Ammon's horn (tissue), 1 donor: ENCODE measurements around the gene TMCC2.
A peak's percentile ranks its signal among the peaks of the same experiment; 100 is the strongest.

Experiments used
- DNase-seq: peaks from one replicate; pipeline ENCODE4 v3.0.0-alpha.2; 2016; ENCODE audit warnings: low spot score

The TMCC2 gene

DNA sequence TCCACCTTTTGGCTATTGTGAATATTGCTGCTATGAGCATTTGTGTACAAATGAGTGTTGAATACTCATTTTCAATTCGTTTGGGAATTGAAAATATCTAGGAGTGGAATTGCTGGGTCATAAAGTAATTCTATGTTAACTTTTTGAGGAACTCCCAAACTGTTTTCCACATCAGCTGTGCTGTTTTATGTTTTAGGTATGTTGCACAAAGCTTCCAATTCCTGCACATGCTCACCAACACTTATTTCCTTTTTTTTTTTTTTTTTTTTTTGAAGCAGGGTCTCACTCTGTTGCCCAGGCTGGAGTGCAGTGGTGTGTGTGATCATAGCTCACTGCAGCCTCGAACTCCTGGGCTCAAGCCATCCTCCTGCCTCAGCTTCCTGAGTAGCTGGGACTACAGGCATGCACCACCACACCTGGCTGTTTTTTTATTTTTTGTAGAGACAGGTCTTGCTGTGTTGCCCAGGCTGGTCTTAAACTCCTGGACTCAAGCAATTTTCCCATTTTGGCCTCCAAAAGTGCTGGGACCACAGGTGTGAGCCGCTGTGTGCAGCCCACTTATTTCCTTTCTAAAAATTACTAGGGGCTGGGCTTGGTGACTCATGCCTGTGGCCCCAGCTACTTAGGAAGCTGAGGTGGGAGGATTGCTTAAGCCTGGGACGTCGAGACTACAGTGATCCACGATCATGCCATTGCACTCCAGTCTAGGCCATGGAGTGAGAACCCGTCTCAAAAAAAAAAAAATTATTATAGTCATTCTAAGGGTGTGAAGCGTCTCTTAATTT, 33.4 kb downstream of the TMCC2 start:
- DNase-seq = no peak

DNA sequence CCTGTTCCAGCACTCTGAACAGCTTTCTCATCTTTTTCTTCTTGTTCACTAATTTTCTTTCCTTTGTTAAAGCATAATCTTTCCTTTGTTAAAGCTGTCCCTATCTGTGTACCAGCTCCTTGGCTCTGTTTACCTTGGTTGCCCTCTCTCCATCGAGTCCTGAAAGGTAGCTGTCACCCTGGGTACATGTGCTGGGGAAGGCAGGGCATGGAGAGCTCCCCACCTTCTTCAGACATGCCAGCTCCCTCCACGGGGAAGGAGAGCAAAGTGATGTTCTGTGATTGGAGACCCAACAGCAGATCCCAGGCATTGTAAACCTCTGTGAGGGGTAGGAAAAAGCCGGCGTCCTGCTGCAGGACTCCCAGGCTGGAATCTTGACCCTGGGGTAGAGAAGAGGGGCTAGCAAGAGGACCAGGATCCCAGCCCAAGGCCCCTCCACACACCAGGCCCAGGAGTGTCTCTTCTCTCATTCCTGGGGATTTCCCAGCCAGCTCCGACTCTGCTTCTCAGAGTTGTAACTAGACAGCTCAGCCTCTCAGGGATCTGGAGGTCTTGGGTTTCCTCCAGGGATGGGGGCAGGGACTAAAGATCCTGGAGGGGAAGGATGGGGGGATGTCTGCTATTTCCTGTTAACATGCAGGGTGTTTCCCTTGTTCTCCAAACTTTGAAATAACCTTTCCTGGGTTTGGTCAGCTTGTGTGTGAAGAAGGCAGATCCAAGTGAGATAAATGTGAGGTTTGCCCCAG, 34.4 kb downstream of the TMCC2 start:
- no peak for DNase-seq

DNA sequence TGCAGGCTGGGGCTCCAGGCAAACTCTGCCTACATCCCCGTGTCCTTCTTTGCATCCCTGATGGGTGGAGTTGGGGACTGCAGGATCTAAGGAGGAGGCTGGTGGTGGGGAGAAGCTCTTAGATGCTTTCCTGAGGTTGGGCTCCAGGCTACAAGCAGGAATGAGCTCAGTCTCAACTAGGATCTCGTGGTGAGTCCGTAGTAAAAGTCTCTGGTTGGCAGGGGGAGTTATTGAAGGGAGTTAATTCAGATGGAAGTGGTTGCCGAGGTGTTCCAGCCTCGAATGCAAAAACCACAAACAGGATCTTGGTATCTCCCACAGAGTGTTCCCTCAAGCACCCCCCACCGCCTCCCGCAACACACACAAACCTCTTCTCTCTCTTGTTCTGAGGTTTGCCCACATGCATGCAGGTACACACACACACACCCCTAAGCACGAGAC, 35.0 kb downstream of the TMCC2 start:
- no peak for DNase-seq

DNA sequence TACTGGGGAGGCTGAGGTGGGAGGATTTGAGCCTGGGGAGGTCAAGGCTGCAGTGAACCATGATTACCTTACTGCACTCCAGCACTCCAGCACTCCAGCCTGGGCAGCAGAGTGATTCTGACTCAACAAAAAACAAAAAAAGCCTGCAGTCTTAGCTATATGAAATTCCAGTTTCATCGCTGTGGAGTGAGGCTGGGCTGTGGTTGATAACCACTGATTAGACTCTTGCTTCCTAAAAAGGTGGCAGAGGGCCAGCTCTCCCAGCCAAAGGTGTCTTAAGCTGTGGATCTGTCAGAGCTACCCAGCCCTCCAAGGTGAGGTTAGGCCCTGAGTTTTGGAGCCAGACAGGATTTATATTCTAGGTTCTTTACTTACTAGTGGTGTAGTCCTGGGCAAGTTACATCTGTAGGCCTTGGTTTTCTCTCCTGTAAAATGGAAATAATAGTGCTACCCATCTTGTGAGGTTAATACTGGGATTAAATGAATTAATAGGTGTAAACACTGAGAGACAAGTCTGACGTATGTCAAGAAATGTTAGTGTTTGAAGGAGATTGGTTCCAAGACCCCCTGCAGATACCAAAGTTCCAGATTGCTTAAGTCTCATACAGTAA, 35.9 kb downstream of the TMCC2 start:
- DNase-seq = no peak

DNA sequence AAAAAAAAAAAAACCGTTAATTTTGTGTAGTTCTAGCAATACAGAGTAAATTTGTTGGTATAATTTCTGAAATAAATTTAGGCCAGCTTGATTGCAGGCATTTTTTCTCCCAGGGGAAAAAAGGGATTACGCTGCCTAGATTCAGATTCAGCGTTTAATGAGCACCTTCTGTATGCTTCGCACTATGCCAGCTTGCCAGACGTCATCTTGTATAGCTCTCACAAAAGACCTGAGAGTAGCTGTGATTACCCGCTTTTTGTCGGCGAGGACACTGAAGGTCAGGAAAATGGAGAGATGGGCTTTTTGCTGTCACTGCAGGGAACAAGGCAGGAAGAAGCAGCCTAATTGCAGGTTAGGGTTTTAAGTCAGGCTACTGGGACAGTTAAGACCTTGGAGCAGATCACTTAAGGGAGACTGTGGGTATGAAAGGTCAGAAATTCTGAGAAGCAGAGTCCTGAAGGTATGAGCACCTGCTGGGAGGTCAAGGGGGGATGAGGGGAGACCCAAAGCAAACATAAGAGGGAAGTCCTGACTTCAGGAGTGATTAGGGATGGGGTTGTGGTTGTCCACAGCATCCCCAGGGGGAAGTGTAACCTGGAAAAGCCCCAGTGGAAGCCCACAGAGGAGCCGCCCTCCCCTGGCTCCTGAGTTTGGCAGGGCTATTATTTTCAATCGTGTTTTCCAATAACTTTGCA, 39.0 kb downstream of the TMCC2 start:
- DNase-seq = no peak

DNA sequence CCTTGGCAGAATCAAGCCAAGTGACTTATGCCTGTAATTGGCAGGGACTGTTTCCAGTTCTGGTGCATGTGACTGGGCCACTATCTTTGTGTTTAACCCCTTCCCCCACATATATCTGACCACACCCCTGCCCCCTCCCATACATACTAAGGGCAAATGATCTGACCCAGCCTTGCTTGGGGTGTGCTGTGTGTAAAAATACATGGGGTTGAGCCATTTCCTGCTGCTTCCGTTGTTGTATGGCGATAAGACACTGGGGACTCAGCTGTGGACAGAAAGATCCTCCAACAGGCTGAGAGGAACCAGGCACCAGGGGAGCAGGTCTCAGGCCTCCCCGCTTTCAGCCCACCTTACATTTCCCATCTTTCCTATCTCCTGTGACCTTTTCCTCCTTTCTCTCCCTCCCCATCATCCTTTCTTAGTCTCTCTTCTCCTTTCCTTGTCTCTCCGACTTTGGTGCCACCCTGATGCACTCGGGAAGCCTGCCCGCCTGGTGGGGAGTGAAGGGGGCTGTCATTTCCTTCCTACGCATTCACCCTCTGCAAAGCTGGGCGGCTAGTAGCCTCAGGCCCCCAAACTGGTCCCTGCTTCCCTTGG, 39.7 kb downstream of the TMCC2 start:
- DNase-seq = no peak

DNA sequence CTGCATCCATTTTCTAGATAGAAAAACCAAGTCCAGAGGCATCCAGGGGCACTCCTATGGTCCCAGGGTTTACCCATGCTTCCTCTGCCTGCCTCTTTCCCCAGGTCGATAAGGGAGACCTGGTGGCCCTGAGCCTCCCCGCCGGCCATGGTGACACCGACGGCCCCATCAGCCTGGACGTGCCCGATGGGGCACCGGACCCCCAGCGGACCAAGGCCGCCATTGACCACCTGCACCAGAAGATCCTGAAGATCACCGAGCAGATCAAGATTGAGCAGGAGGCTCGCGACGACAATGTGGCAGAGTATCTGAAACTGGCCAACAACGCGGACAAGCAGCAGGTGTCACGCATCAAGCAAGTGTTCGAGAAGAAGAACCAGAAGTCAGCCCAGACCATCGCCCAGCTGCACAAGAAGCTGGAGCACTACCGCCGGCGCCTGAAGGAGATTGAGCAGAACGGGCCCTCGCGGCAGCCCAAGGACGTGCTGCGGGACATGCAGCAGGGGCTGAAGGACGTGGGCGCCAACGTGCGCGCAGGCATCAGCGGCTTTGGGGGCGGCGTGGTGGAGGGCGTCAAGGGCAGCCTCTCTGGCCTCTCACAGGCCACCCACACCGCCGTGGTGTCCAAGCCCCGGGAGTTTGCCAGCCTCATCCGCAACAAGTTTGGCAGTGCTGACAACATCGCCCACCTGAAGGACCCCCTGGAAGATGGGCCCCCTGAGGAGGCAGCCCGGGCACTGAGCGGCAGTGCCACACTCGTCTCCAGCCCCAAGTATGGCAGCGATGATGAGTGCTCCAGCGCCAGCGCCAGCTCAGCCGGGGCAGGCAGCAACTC, 41.3 kb downstream of the TMCC2 start:
- DNase-seq = no peak

DNA sequence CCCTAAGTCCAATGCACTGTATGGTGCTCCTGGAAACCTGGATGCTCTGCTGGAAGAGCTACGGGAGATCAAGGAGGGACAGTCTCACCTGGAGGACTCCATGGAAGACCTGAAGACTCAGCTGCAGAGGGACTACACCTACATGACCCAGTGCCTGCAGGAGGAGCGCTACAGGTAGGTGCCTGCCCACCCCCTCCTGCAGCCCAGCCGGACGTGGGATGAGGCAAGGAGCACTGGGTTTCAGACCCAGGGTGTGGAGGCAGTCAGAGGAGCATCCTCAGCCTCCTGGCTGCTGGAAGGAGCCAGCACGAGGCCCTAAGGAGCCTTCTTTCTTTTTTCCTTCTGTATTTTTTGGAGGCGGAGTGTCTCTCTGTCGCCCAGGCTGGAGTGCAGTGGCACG, 42.0 kb downstream of the TMCC2 start:
- no peak for DNase-seq

DNA sequence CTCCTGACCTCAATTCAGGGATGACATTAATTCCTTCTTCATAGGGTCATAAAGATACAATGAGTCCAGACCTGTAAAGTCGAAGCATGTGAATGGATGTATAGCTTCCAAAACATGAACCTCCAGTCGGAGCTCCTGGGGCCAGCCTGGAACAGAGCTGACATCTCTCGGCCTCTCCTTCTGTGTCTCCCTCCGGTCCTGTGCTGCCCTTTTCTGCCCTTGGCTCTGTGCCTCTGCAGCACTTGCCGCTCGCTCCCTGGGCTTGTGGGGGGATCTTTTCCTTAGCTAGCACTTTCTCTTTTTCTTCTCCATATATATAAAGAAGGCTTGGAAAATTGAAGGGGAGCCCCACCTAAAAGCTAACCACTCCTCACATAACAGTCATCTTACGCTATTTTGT, 42.5 kb downstream of the TMCC2 start:
- no peak for DNase-seq

DNA sequence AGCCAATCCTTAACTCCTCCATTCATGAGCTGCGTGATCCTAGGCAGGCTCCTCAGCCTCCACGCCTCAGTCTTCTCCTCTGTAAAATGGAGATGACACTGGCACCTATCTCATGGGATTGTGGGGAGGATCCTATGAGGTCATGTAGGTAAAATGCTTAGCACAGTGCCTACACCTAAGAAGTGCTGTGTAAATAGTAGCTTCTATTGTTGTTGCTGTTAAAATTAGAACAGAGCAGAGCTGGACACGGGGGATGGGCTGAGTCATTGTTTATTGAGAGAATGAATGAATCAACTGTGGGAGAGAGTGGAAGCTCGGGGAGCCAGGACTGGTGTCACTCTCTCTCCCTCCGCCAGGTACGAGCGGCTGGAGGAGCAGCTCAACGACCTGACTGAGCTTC, 43.0 kb downstream of the TMCC2 start:
- DNase-seq = peak; percentile 64

DNA sequence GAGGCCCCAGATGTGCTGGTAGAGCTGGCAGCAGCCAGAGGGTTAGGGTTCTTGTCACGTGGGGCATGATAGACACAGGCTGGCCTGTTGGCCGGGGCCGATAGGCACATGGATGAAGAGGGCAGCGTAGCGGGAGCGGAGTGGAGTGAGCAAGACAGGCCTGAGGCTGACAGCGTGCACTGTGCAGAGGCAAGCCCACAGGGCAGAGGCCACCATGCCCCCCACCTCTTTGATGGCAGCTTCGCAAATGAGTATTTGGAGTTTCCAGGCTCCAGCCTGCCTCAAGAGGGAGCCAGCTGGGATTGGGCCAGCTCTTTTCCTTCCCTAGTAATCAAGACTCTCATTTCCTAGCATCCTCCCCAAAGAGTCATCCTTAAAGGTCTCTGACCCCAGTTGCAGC, 43.5 kb downstream of the TMCC2 start:
- peak; percentile 63 for DNase-seq

DNA sequence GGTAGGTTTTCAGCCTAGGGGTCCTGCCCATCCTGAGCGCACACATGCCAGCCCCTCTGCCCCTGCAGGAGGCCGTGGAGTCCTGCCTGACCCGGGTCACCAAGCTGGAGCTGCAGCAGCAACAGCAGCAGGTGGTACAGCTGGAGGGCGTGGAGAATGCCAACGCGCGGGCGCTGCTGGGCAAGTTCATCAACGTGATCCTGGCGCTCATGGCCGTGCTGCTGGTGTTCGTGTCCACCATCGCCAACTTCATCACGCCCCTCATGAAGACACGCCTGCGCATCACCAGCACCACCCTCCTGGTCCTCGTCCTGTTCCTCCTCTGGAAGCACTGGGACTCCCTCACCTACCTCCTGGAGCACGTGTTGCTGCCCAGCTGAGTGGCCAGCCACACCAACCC, 44.0 kb downstream of the TMCC2 start:
- DNase-seq = no peak

DNA sequence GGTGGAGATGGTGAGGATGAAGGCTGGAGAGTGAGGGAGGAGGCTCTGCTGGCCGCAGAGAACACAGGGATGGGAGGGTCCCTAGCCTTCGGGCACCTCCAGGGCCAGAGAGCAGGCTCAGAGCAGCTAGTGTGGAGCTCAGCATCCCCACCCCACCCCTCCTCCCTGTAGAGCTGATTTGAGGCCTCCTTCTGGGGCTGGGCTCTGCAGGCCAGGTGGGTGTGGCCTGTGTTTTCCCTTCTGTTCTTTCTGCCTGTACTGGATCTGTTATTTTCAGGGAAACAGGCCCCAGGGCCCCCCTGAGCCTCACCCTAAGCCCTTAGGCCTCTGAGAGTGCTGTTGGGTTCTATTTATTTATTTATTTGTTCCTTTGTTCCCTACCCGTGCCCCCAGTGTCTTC, 44.8 kb downstream of the TMCC2 start:
- no peak for DNase-seq

DNA sequence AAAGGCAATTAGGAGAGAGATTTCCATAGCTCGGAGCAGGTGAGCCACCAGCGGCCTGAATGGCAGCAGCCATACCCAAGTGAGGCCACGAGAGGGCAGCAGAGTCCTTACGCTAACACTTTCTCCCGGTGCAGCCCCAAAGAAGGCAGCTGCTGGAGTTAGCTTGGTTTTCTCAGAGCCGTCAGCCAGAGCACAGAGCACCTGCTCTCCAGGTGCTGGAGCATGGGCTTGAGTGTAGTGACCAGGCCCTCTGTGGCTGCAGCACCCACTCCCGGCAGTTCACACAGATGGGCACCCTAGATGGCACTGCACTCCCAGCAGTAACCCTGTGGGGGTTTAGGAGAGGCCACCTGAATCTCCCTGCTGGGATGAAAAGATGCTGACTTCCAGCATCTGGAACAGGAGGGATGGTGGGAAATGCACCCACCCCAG, 45.8 kb downstream of the TMCC2 start:
- peak; percentile 94 for DNase-seq

DNA sequence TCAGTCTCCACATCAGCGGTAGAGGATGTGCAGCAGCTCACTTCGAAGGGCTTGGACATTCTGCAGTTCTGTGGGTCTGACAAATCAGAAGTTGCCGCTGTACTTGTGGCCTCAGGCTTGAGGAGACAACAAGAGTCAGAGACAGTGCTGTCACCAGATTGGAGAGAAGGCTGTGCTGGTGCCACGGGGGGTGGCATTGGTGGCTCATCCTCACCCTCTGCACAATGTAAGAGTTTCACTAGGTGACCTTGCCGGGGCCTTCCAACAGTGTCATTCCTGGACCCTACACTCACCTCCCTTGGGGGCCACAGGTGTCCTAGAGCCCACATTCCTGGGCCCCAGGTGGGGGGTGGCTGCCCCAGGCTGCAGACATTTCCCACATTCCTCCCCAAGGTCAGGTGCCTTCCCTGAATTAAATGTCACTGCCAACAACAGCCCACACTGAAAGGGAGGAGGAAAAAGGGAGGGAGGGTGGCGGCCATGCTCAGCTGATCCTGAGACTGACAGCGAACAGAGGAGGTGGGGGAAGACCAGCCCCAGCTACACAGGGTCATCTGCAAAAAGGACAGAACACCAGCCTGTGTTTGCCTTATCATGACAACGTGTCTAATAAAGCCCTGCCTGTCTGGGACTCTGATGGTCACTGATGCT, 46.4 kb downstream of the TMCC2 start:
- no peak for DNase-seq

DNA sequence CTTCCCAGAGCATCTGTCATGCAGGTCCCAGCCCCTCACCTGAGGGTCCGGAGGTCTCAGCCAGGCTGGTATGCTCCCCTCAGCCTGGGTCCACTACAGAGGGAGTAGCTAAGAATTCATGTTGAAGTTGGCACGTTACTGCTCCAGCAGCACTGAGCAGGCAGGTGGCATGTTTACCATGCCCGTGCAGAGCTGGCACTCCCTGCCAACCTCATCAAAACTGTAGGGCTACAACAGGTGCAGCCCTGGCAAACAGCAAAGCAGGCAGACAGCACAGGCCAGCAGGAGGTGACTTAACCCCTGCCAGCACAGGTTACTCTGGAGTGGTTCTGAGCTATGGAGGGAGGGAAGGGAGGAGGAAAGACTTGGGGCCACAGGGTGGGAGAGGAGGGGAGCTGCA, 47.4 kb downstream of the TMCC2 start:
- no peak for DNase-seq

DNA sequence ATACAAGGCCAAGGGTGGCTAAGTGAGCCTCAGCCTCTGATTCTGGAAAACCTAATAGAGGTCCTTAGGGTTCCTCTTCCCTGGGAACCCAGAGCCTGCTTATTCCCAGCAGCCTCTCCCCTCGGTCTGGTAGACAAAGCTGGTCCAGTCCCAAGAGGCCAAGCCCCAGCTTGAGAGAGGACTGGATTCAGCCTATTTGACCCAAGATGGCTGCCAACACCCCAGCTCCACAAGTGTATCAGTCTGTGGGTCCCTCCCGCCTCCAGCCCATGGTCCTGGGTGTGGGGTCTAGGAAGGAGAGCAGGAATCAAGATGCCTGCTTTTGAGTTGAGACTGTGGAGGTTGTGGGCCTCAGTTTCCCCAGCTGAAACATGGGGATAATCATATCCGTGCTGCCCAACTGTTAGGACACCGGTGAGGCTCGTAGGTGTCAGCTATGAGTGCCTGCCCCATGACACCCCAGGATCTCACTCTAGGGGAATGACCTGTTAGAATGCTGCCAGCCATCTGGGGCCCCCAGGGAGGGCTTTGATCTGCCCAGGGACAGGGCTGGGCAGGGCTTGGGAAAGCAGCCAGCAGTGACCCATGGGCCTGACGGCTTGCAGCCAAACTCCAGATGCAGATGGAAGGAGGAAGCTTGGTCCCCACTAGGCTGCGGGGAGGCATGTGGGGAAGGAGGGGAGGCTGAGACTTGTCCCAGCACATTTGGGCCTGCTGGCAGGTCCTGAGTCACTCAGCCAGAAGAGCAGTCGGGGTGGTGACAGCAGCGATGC, 48.4 kb downstream of the TMCC2 start:
- DNase-seq = peak; percentile 75

DNA sequence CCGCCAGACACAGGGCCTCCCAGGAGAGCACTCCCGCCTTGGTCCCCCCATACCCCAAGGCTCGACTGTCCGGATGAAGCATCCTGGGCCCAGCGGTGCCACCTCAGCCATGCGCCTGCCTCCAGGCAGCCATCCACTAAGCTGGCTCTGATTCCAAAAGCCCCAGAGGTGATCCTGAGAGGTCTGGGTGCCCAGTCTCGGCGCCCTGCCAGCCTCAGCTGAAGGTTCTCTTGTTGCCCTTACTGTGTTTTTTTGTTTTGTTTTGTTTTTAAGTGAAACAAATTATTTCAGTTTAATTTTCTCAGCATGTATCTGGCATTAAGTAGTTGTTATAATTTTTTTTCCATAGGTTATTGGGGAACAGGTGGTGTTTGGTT, 48.9 kb downstream of the TMCC2 start:
- no peak for DNase-seq

DNA sequence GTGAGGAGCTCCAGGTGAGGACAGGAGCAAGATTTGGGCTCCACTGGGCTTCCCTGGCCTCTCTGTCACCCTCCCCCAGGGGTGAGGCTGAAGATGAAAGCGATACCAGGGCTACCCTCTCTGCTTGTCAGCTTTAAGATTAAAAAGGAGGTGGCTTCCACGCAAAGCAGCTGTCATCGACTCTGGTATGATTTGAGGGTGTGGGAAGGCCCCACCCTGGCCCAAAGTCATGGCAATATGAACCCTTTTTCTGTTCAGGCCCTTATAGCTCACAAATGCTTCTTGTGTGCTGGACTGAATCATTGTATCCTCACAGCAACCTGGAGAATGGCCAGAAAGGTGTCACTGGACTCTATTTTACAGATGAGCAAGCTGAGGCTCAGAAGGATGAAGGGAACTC, 52.2 kb downstream of the TMCC2 start:
- DNase-seq = no peak
